Effector CD4-positive, alpha-beta T cell (primary cell): ENCODE results near the gene TGFBR3.

Experiments used
- DNase-seq: peaks from one replicate; pipeline ENCODE4 v3.0.0-alpha.2; 2020

TGFBR3 gene

GRCh38 chr1:91704746-91705145, 181.2 kb downstream of the TGFBR3 start:
- DNase-seq = no peak

- DNase-seq = no peak
Observed at GRCh38 chr1:91703095-91703494, 182.9 kb downstream of the TGFBR3 start.

- no peak for DNase-seq
Observed at GRCh38 chr1:91701472-91701869, 184.5 kb downstream of the TGFBR3 start.

GRCh38 chr1:91700771-91701471, 185.0 kb downstream of the TGFBR3 start:
- no peak for DNase-seq

GRCh38 chr1:91700332-91700731, 185.6 kb downstream of the TGFBR3 start:
- DNase-seq = no peak

GRCh38 chr1:91699339-91699974, 186.5 kb downstream of the TGFBR3 start:
- DNase-seq = no peak

GRCh38 chr1:91697861-91698260, 188.1 kb downstream of the TGFBR3 start:
- no peak for DNase-seq

- DNase-seq = no peak
Observed at GRCh38 chr1:91697416-91697815, 188.5 kb downstream of the TGFBR3 start.

- DNase-seq = no peak
Observed at GRCh38 chr1:91696321-91696720, 189.6 kb downstream of the TGFBR3 start.

GRCh38 chr1:91693557-91693956, 192.4 kb downstream of the TGFBR3 start:
- no peak for DNase-seq

- DNase-seq = no peak
Observed at GRCh38 chr1:91691525-91691924, 194.4 kb downstream of the TGFBR3 start.

- DNase-seq = no peak
Observed at GRCh38 chr1:91689641-91690481, 196.1 kb downstream of the TGFBR3 start.

GRCh38 chr1:91687452-91687851, 198.5 kb downstream of the TGFBR3 start:
- DNase-seq = no peak

GRCh38 chr1:91685994-91686393, 200.0 kb downstream of the TGFBR3 start:
- DNase-seq = no peak

GRCh38 chr1:91684481-91685196, 201.3 kb downstream of the TGFBR3 start:
- DNase-seq = no peak

GRCh38 chr1:91683598-91683951, 202.4 kb downstream of the TGFBR3 start:
- DNase-seq = no peak

GRCh38 chr1:91682882-91683597, 202.9 kb downstream of the TGFBR3 start:
- DNase-seq = no peak

- no peak for DNase-seq
Observed at GRCh38 chr1:91680556-91681155, 205.3 kb downstream of the TGFBR3 start.

GRCh38 chr1:91679446-91679845, 206.5 kb downstream of the TGFBR3 start:
- DNase-seq = no peak

- DNase-seq = no peak
Observed at GRCh38 chr1:91676030-91676429, 209.9 kb downstream of the TGFBR3 start.

GRCh38 chr1:91674107-91674506, 211.8 kb downstream of the TGFBR3 start:
- DNase-seq = no peak

GRCh38 chr1:91673613-91674012, 212.3 kb downstream of the TGFBR3 start:
- DNase-seq = no peak
